Measurements from ENCODE around the gene ADAMTSL1.

Gene ADAMTSL1

GRCh38 chr9:18909140-18910018 is 435.4 kb downstream of the ADAMTSL1 start:
- Histone ChIP-seq H3K4me3 (ENCODE audit: low read length in 2 of 2) (no peak overlapping the region), H3K9ac (ENCODE audit: low read depth in 1 of 2, low read length in 2 of 2) (no peak overlapping the region), H3K27ac (ENCODE audit: low read depth in 2 of 2, low read length in 2 of 2) (no peak overlapping the region), H3K27me3 (ENCODE audit: control insufficient read depth in 2 of 2, insufficient read depth in 2 of 2, low read length in 2 of 2) (no peaks in the 10 kb centered on the region), H3K36me3 (ENCODE audit: control insufficient read depth in 2 of 2, insufficient read depth in 2 of 2, low read length in 2 of 2) (peaks cover 0 to 2% of the 10 kb centered on the region in 2 donors), H3K9me3 (ENCODE audit: control insufficient read depth in 2 of 2, low read length in 2 of 2) (no peaks in the 10 kb centered on the region), H3K4me1 (ENCODE audit: control insufficient read depth in 2 of 2, insufficient read depth in 2 of 2, low read length in 2 of 2) (no peaks in the 10 kb centered on the region)

- Histone ChIP-seq H3K9ac (ENCODE audit: low read depth in 1 of 2, low read length in 2 of 2) (no peak overlapping the region), H3K4me1 (ENCODE audit: control insufficient read depth in 2 of 2, insufficient read depth in 2 of 2, low read length in 2 of 2) (no peaks in the 10 kb centered on the region), H3K9me3 (ENCODE audit: control insufficient read depth in 2 of 2, low read length in 2 of 2) (no peaks in the 10 kb centered on the region), H3K4me3 (ENCODE audit: low read length in 2 of 2) (no peak overlapping the region), H3K27ac (ENCODE audit: low read depth in 2 of 2, low read length in 2 of 2) (no peak overlapping the region), H3K27me3 (ENCODE audit: control insufficient read depth in 2 of 2, insufficient read depth in 2 of 2, low read length in 2 of 2) (no peaks in the 10 kb centered on the region), H3K36me3 (ENCODE audit: control insufficient read depth in 2 of 2, insufficient read depth in 2 of 2, low read length in 2 of 2) (peaks cover 0 to 2% of the 10 kb centered on the region in 2 donors)
Observed at GRCh38 chr9:18910435-18910834, 436.5 kb downstream of the ADAMTSL1 start.

GRCh38 chr9:18910916-18911315 is 437.0 kb downstream of the ADAMTSL1 start:
- H3K27ac ChIP-seq (ENCODE audit: low read depth in 2 of 2, low read length in 2 of 2), result no peak overlapping the region
- peaks cover 0 to 2% of the 10 kb centered on the region in 2 donors for H3K36me3 ChIP-seq (ENCODE audit: control insufficient read depth in 2 of 2, insufficient read depth in 2 of 2, low read length in 2 of 2)
- H3K4me3 ChIP-seq (ENCODE audit: low read length in 2 of 2), result no peak overlapping the region
- H3K27me3 ChIP-seq (ENCODE audit: control insufficient read depth in 2 of 2, insufficient read depth in 2 of 2, low read length in 2 of 2), result no peaks in the 10 kb centered on the region
- H3K9ac ChIP-seq (ENCODE audit: low read depth in 1 of 2, low read length in 2 of 2), result no peak overlapping the region
- no peaks in the 10 kb centered on the region for H3K4me1 ChIP-seq (ENCODE audit: control insufficient read depth in 2 of 2, insufficient read depth in 2 of 2, low read length in 2 of 2)
- H3K9me3 ChIP-seq (ENCODE audit: control insufficient read depth in 2 of 2, low read length in 2 of 2), result no peaks in the 10 kb centered on the region

- H3K36me3 ChIP-seq (ENCODE audit: control insufficient read depth in 2 of 2, insufficient read depth in 2 of 2, low read length in 2 of 2), result no peaks in the 10 kb centered on the region
Observed at GRCh38 chr9:18911714-18912342, 437.9 kb downstream of the ADAMTSL1 start.

DNA sequence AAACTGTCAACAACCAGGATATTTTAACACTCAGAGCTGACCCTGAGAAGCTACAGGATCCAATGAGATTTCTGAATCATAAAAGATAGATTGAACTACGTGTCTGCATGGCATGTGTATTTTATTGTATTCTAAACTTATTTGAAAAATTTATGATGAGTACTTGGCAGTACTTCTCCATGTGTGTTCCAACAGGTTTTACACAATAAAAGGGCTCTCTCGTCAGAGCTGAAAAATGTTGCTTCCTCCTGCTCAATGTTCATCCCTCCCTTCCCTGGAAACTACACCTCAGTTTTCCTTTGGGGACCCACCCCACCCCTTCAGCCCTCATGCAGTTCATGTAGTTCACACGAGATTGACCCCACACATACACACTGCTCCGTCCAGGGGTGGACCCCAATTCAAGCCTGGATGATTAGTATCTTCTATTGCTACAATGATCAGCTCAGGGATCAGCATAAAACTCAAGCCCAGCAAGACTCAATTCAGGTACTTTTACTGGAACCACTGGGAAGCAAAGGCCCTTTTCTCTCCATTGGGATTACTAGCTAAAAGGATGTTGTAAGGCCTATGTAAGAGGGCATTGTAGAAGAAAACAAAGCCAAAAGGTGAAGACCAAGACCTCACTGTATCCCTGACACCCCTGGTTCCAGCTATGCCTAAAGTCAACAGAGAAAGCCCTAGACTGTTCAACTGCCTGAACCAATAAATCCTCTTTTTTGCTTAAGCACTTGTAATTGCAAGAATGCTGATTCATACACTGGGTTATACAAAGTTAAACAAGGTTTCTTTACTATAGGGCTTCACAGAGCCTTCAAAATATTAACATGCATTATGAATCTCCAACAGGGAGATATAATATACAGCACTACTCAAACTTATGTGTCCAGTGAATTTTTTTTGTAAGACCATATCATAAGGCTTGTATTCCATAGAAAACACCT is 446.5 kb downstream of the ADAMTSL1 start:
- Histone ChIP-seq H3K9ac (ENCODE audit: low read depth in 1 of 2, low read length in 2 of 2) (no peak overlapping the region), H3K27me3 (ENCODE audit: control insufficient read depth in 2 of 2, insufficient read depth in 2 of 2, low read length in 2 of 2) (no peaks in the 10 kb centered on the region), H3K4me1 (ENCODE audit: control insufficient read depth in 2 of 2, insufficient read depth in 2 of 2, low read length in 2 of 2) (peaks cover 0 to 4% of the 10 kb centered on the region in 2 donors), H3K27ac (ENCODE audit: low read depth in 2 of 2, low read length in 2 of 2) (no peak overlapping the region), H3K9me3 (ENCODE audit: control insufficient read depth in 2 of 2, low read length in 2 of 2) (no peaks in the 10 kb centered on the region), H3K36me3 (ENCODE audit: control insufficient read depth in 2 of 2, insufficient read depth in 2 of 2, low read length in 2 of 2) (no peaks in the 10 kb centered on the region), H3K4me3 (ENCODE audit: low read length in 2 of 2) (no peak overlapping the region)

More at GRCh38 chr9:18911714-18912342, 437.9 kb downstream of the ADAMTSL1 start:
- Histone ChIP-seq H3K4me3 (ENCODE audit: low read length in 2 of 2) (no peak overlapping the region), H3K27ac (ENCODE audit: low read depth in 2 of 2, low read length in 2 of 2) (no peak overlapping the region), H3K4me1 (ENCODE audit: control insufficient read depth in 2 of 2, insufficient read depth in 2 of 2, low read length in 2 of 2) (no peaks in the 10 kb centered on the region), H3K9me3 (ENCODE audit: control insufficient read depth in 2 of 2, low read length in 2 of 2) (no peaks in the 10 kb centered on the region), H3K9ac (ENCODE audit: low read depth in 1 of 2, low read length in 2 of 2) (no peak overlapping the region), H3K27me3 (ENCODE audit: control insufficient read depth in 2 of 2, insufficient read depth in 2 of 2, low read length in 2 of 2) (no peaks in the 10 kb centered on the region)

DNA sequence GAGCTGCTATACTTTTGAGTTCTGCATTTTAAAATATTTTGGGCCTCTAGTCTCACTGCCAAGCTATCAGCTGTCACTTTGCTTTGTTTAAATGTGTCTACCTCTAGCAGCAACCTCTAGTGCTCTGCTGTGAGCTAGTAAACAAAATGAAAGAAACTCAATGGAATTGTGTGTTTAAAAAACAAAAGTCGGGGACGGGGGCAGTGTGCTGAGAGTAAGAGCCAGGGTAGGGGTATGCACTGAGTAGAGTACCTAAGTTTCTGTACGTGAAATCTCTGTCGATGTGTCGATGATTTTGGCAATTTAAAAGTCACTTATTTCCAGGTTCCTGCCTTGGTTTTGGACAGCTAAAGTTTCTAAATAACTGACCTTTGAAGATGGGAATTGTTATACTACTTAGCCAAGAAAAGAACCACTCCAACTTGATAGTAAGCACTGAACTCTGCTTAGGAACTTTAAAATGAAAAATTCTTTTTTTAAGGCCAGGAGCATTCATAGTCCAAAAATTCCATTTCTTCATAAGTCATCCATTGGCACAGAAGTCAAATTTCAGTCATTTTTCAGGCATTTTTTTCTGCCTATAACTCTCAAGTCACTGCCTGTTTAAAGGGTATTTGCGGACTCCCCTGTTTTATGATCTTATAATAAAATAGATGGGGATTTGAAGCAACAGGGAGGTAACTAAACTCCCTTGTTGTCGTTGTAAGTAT is 447.6 kb downstream of the ADAMTSL1 start:
- H3K9me3 ChIP-seq (ENCODE audit: control insufficient read depth in 2 of 2, low read length in 2 of 2), result no peaks in the 10 kb centered on the region
- H3K27ac ChIP-seq (ENCODE audit: low read depth in 2 of 2, low read length in 2 of 2), result no peak overlapping the region
- no peak overlapping the region for H3K4me3 ChIP-seq (ENCODE audit: low read length in 2 of 2)
- H3K4me1 ChIP-seq (ENCODE audit: control insufficient read depth in 2 of 2, insufficient read depth in 2 of 2, low read length in 2 of 2), result peaks cover 0 to 4% of the 10 kb centered on the region in 2 donors
- H3K27me3 ChIP-seq (ENCODE audit: control insufficient read depth in 2 of 2, insufficient read depth in 2 of 2, low read length in 2 of 2), result no peaks in the 10 kb centered on the region
- H3K36me3 ChIP-seq (ENCODE audit: control insufficient read depth in 2 of 2, insufficient read depth in 2 of 2, low read length in 2 of 2), result no peaks in the 10 kb centered on the region
- no peak overlapping the region for H3K9ac ChIP-seq (ENCODE audit: low read depth in 1 of 2, low read length in 2 of 2)

GRCh38 chr9:18922161-18922885 is 448.4 kb downstream of the ADAMTSL1 start:
- Histone ChIP-seq H3K9ac (ENCODE audit: low read depth in 1 of 2, low read length in 2 of 2) (no peak overlapping the region), H3K36me3 (ENCODE audit: control insufficient read depth in 2 of 2, insufficient read depth in 2 of 2, low read length in 2 of 2) (no peaks in the 10 kb centered on the region), H3K9me3 (ENCODE audit: control insufficient read depth in 2 of 2, low read length in 2 of 2) (no peaks in the 10 kb centered on the region), H3K27ac (ENCODE audit: low read depth in 2 of 2, low read length in 2 of 2) (no peak overlapping the region), H3K4me3 (ENCODE audit: low read length in 2 of 2) (no peak overlapping the region), H3K4me1 (ENCODE audit: control insufficient read depth in 2 of 2, insufficient read depth in 2 of 2, low read length in 2 of 2) (peaks cover 0 to 4% of the 10 kb centered on the region in 2 donors), H3K27me3 (ENCODE audit: control insufficient read depth in 2 of 2, insufficient read depth in 2 of 2, low read length in 2 of 2) (no peaks in the 10 kb centered on the region)

GRCh38 chr9:18923167-18923566 is 449.2 kb downstream of the ADAMTSL1 start:
- H3K27me3 ChIP-seq (ENCODE audit: control insufficient read depth in 2 of 2, insufficient read depth in 2 of 2, low read length in 2 of 2), result no peaks in the 10 kb centered on the region
- no peaks in the 10 kb centered on the region for H3K36me3 ChIP-seq (ENCODE audit: control insufficient read depth in 2 of 2, insufficient read depth in 2 of 2, low read length in 2 of 2)
- no peak overlapping the region for H3K9ac ChIP-seq (ENCODE audit: low read depth in 1 of 2, low read length in 2 of 2)
- peaks cover 0 to 4% of the 10 kb centered on the region in 2 donors for H3K4me1 ChIP-seq (ENCODE audit: control insufficient read depth in 2 of 2, insufficient read depth in 2 of 2, low read length in 2 of 2)
- no peak overlapping the region for H3K27ac ChIP-seq (ENCODE audit: low read depth in 2 of 2, low read length in 2 of 2)
- H3K4me3 ChIP-seq (ENCODE audit: low read length in 2 of 2), result no peak overlapping the region
- no peaks in the 10 kb centered on the region for H3K9me3 ChIP-seq (ENCODE audit: control insufficient read depth in 2 of 2, low read length in 2 of 2)
